GM18505 (cell line): ENCODE measurements around the gene KIF26B.
"Not testable (repeated sequence)": the region's sequence is repeated elsewhere in the genome, so short reads cannot be mapped to it uniquely, and the experiment has no call there.

ENCODE experiments used
- ATAC-seq: cut with Tn5 transposase; IDR thresholded peaks from one replicate; pipeline ENCODE4 v1.9.1; 2021; ENCODE audit not compliant: unreplicated experiment
- POLR2A ChIP-seq: IDR thresholded peaks from 4 replicates; pipeline ENCODE4 v1.6.1; 2011; ENCODE audit warnings: borderline replicate concordance; ENCODE audit not compliant: insufficient read depth, insufficient read length; ENCODE audit errors: extremely low read depth

Gene KIF26B

DNA sequence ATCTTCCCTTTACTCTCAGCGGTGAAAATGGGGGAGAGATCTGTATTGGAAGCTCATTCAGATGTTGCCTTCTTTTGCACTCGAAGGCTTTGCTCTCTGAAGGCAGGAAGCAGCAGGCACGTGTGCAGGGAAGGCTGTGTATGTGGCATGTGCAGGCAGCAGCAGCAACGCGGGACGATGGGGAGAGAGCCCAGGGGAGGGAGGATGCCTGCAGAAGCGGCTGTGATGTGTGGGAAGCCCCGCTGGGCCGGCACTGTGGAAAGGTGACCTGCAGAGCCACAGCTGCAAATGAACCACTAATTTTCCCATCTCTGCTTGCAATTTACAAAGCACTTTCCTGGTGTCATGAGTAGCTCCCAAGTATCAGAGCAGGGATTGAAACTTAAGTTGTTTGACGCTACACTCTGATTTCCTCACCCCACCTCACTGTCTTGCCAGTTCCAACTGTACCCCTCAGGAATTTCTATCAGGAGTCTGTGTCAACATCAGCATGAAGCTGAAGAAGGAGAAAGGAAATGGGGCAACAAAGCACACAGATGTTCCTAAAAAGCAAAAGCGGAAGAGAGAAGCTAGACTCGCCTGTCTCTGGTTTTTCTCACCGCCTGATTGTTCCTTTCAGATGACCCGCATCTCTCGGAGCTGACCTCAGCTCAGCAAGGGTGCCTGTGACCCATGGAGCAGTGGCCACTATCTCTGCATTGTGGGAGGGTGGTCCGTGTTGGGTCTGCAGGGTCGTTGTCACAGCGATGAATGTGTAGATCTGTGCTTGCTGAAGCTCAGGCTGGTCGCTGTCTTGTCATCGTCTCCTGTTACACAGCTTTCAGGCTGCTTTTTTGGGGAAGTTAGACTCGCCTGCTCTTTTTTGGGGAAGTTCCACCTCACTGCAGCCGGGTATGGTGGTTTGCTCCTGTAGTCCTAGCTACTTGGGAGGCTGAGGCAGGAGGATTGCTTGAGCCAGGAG is 156.1 kb downstream of the KIF26B start:
- no peak for TF ChIP-seq POLR2A
- peak; percentile 60 for ATAC-seq

DNA sequence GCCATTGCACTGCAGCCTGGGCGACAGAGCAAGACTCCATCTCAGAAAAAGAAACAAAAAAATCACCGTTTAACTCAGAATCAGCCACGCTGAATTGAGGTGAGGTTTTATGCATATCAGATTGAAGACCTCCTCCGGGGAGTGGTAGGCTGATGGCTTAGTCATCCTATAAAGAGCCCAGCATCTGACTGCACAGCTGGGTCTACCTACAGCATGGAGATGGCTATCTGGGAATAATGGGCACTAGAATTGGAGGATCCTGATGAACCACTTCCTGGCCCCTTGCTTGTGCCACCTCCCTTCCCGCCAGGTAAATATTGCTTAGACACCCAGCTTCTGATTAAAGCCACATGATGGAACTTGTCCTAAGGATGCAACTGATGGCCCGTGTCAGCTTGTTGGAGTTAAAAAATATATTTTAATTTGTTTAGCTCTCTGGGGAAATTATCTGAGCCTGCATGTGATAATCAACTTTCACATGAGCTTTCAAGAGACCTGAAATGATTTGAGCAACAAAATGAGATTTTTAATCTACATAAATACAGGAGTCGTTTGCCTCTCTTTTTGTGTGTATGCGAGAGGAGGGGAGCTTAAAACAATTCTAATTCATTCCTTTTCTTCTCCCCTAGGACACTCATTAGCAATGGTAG is 157.2 kb downstream of the KIF26B start:
- no peak for TF ChIP-seq POLR2A
- no peak for ATAC-seq

DNA sequence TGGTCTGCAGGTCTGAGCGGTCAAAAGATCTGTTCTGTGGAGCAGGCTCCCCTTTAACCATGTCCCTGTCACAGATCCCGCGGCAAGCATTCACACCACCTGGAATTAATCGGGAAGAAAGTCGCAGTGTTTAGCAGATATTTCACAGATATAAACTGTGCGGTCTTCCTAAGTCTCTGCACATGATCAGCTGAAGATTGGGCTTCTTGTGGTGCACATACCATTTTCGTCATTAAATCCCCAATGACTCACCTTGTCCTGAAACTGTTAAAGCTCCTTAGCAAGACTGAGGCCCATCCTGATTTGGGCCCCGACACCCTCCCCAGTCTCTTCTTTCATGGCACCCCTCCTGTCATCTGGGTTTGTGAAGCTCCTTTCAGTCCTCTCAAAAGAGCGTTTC is 158.8 kb downstream of the KIF26B start:
- no peak for ATAC-seq
- TF ChIP-seq POLR2A: no peak

DNA sequence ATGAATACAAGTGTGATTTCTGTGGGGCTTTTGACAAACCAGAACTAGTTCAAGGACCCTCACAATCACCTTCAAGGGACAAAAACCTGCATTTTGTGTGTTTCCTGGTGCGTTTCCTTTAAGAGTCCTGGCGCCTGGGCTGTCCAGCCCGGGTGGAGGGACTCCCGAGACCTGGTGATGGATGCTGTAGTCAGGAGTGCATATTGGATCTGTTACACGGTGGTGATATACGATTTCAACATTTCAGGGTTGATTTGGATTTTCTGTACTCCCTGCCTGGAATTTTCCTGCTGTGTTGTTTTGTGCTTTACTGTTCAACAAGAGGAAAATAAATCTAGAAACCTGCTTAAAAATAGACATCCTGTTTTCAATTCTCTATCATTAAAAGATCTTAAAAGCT is 162.0 kb downstream of the KIF26B start:
- ATAC-seq: no peak
- TF ChIP-seq POLR2A: no peak

GRCh38 chr1:245317217-245317616 is 162.4 kb downstream of the KIF26B start:
- no peak for ATAC-seq
- TF ChIP-seq POLR2A: no peak

DNA sequence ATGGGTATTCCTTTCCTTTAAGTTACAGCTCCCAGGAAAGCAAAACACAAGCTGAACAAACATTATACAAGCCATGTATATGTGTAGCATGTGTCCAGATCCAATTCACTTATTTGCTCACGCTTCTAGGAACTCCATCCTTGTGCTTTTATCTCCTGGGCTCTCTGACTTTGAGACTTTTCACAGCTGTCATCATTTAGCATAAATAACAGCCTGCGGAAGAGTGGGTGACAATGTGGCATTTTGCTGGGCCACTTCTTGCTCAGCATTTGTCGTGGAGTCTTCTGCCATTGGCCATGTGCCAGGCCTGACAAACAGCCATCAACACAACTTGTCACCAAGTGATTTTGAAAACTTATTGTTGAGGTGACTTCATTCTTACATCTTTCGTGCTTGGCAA is 164.3 kb downstream of the KIF26B start:
- ATAC-seq: no peak
- no peak for TF ChIP-seq POLR2A

DNA sequence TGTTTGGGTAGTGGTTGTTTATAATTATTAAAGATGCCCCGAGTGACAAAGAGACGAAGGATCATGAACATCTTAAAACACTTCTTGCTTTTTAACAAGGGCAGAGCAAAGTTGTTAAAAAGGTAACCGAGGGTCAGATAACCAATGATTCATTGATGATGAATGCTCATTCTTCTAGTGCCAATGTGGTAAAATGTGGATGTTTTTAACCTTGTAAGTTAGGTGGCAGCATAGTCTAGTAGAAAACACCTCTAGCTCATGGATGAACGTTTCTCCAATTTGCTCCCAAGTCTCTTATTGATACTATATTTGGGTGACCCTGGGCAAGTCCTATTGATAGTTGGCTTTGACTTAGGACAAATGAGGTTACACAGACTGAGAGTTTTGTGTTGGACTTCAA is 167.9 kb downstream of the KIF26B start:
- TF ChIP-seq POLR2A: no peak
- ATAC-seq: no peak

GRCh38 chr1:245323765-245324164 is 169.0 kb downstream of the KIF26B start:
- ATAC-seq: not testable (repeated sequence)

DNA sequence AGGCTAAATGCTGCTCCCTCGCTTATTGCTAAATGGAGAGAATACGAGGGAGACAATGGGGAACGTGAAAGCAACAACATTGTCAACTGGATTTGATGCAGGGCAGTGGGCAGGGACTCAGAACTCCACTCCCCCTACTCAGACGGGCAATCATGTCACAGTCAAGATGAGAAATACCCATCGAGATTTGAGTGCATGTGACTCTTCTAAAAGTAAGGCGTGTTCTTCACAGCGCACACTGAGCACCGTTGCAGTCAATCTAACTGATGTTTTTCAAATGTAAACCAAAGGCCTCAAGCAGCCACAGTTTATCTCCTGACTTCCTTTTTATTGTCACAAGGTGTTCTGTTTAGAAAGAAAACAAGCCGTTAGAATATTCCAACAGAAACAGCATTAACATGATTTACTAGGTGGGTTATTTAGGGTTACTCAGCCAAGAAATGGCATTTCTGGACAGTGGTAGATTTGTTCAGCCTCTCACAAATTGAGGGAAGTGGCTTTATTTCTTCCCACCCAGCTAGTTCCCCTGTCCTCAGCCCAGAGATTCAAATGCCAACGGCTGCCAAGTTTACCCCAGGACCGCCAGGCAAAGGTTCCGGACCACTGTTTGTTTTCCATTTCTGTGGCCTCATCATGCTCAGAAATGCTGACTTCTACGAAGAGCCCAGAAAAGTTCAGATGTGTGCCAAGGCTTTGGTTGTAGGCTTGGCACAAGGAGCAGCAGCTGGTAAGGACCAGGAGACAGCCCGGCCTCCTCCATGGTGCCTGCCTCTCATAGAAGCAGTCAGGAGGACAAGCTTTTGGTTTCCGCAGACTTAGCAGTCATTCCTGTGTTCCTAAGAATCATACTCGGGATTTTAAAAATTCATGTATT is 171.4 kb downstream of the KIF26B start:
- TF ChIP-seq POLR2A: no peak
- ATAC-seq: no peak

- ATAC-seq: no peak
- TF ChIP-seq POLR2A: no peak
Observed at GRCh38 chr1:245327360-245327759, 172.6 kb downstream of the KIF26B start.

- TF ChIP-seq POLR2A: no peak
- no peak for ATAC-seq
Observed at GRCh38 chr1:245327842-245328241, 173.1 kb downstream of the KIF26B start.

DNA sequence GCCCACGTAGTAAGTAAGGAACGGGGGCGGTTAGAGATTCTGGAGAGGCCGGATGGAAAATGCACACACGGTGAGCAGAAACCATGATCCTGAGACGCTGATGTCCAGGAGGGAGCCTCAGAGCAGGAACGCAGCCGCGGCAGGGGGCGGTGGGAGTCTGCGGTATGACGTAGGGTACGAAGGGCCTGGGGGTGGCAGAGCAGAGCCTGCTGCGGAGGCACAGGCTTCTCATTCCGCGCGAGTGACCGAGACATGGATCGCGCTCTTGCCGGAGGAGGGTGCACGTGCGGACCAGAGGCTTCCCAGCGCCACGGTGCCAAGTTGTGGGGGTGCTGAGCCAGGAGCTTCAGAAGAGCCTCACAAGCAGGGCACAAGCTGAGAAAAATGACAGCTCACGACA is 176.2 kb downstream of the KIF26B start:
- no peak for ATAC-seq
- no peak for TF ChIP-seq POLR2A

DNA sequence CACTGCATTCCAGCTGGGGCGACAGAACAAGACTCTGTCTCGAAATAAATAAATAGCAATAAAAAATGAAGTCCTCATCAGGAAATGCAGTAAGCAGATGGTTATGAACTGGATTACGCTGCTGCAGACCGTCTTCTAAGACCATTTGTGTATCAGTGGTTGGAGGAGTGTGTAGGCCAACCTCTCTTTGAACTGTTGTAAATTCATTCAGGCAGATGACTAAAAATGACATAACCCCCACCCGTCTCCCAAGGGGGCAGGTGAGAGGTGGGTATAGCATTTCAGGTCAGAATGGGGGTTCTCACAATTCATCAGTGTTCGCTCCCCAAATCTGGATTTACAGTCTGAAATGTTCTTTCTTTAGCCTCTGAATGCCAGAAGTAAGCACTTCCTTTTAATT is 177.3 kb downstream of the KIF26B start:
- no peak for ATAC-seq
- no peak for TF ChIP-seq POLR2A
